Pons (tissue), 1 donor: ENCODE data around the gene BHMT.
"Not testable (repeated sequence)": the region's sequence is repeated elsewhere in the genome, so short reads cannot be mapped to it uniquely, and the experiment has no call there.

Experiments
- DNase-seq: peaks from one replicate; pipeline ENCODE4 v3.0.0-alpha.2; 2016; ENCODE audit warnings: low spot score

Gene BHMT

GRCh38 chr5:79172269-79172668 is 60.7 kb downstream of the BHMT start:
- no peak for DNase-seq

GRCh38 chr5:79173626-79174025 is 62.0 kb downstream of the BHMT start:
- DNase-seq = no peak

- not testable (repeated sequence) for DNase-seq
Measured at GRCh38 chr5:79180449-79180848, 68.8 kb downstream of the BHMT start.

GRCh38 chr5:79181419-79182022 is 69.9 kb downstream of the BHMT start:
- no peak for DNase-seq
